GM08714 (cell line): ENCODE measurements around the gene EFCAB6.

Experiments used
- H3K4me3 ChIP-seq: fragments of 200-500 bp; sonication (Bioruptor generic); 2 replicates; pipeline ENCODE4 v1.5.1; 2014; ENCODE audit warnings: mild to moderate bottlenecking, low read length, inconsistent platforms
- ZNF274 ChIP-seq: IDR thresholded peaks from 2 replicates; pipeline ENCODE4 v1.6.1; 2012; ENCODE audit warnings: mild to moderate bottlenecking, low read depth, low read length

The EFCAB6 gene

DNA sequence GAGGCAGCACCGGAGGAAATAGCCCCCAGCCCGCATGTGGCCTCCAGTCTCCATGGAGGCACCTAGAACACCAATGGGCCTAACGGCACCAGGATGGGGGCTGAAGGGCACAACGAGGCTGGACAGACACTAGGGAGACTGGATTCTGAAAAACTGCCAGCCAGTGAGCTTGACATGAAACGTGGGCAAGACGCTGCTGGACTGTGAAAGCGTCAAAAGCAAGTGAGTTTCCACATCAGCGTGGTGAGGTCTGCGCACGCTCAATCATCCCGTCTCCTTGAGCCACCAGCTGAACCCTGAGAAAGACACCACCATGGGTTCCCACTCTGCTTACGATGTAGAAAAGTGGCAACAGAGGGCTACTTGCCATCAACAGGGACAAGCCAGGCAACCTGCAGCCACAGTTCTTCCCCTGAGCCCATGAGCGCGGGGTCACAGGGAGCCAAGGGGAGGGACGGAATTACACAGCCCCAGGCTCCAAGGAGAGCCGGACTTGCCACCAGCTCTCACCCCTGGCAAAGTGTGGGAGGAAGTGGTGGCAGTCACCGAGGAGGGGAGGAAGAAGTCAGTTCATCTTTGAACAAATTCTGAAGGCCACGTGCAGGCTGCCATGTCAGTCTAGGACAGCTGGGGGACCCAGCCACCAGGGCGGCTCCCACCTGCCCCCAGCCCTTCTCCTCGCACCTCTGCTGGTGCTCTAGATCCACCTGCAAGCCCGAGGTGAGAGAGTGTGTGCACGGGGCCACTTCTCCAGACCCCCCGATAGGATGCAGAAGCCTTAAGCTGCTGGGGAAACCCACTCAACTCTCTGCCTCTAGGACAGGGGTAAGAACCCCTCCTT, 269.2 kb downstream of the EFCAB6 start:
- TF ChIP-seq ZNF274: no peak
- no peak overlapping the region for H3K4me3 ChIP-seq

DNA sequence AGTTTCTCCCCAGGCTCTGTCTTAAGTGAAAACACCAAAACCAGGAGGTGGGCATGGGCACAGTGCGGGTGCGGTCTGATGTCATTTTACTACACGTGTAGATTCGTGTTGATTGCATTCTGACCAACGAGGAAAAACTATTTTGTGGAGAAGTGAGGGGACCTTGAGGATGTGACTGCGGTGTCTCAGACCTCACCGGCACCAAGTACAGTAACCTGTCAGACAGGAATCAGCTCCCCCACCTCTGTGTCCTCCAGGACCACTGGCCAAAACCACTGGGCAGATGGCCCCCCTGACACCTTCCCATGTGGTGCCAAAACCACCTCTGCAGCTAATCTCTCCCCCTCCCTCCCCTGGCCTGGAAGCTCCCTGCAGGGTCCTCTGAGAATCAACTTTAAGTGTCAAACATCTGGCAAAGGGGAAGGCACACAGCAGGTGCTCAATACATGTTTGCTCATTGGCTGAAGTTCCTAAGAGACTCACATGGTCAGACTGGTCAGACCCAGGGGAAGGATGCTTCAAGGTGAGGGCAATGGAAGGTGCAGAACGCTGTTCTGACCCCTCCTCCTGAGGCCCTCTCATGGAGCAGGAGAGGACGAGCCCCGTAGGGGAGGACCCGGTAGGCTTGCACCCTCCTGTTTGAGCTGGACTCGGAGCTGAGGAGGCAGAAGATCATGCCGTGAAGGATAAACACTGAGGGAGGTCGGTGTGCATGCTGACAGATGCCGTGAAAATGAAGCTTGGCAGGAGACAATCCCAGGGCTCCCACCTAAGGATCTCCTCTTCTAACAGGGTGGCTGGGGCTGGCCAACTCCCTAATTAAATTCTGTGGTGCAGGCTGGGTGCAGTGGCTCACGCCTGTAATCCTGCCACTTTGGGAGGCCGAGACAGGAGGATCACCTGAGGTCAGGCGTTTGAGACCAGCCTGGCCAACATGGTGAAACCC, 270.4 kb downstream of the EFCAB6 start:
- TF ChIP-seq ZNF274: no peak
- no peak overlapping the region for H3K4me3 ChIP-seq

DNA sequence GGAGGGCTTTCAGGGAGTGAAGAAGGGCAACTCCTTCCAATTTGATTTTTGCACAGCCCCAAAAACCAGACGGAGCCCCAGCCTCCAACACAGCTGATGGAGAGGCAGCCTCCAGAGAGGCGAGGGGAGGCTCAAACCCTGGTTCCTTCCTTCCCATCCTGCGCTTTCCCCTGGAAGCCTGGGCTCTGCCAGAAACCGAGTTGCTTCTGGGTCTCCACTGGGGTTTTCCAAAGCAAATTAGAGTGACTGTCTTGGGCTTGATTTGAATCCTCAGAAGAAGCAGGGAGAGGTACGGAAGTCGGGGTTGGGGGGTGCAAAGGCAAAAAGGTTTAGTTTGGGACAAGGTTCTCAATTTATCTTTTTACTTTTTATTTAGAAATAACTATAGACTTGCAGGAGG, 271.1 kb downstream of the EFCAB6 start:
- TF ChIP-seq ZNF274: no peak
- H3K4me3 ChIP-seq: no peak overlapping the region

DNA sequence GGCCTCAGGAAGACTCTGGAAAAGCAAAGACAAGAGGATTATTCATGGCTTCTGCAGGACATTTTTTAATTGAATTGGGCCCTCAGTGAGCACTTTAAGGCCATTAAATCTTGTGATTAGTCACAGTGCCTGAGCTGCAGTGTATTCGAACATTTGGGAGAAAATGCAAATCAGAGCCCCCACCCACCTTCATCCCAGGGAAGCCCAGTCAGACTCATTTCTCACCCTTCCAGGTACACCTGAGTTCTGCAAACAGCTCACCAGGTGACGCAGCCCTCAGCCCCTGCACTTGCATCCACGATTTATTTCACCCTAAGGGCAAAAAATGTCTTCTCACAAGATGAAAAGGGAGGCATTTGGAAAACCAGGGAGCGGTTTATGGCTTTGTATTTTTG, 271.6 kb downstream of the EFCAB6 start:
- H3K4me3 ChIP-seq: no peak overlapping the region
- TF ChIP-seq ZNF274: no peak

DNA sequence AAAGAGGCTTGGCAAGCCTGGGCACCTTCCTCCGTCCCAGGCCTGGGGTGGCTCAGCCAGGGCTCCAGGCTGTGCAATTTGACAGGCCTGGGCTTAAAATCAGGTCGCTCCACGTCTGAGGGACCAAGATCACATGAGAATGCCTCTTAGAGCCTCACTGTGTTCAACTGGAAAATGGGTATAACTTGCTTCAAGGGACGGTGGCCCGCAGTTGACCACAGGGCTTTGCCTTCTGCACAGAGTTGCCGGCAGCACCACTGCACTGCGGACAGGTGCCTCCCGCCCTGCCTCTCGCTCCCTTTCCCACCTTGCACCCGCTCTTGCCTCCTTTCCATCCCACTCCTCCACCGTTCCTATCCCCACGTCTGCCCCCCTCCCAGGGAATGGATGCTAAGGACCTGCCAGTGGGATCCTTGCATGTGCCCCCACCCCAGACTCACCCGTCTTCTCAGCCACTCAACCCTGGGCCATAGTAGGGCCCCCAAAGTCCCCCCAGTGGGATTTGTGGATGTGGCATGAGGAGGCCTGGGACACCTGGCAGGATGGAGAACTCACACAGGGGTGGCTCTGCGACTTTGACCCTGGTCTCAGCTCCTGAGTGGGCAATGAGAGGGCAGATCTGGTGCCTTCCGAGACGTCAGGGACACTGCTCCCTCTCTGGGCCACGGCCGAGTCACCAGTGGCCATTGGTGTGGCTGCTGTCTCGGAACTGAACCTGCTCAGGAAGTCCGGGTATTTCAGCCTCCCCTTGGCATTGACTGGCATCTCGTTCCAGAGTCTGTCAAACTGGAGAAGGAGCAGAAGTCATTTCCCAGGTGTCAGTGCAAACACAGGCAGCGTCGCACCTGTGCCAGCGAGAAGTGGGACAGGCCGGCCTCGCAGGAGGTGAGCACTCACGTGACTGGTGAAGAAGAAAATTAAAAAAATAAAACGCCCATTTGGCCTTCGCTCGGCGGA, 272.3 kb downstream of the EFCAB6 start:
- no peak overlapping the region for H3K4me3 ChIP-seq
- TF ChIP-seq ZNF274: no peak

DNA sequence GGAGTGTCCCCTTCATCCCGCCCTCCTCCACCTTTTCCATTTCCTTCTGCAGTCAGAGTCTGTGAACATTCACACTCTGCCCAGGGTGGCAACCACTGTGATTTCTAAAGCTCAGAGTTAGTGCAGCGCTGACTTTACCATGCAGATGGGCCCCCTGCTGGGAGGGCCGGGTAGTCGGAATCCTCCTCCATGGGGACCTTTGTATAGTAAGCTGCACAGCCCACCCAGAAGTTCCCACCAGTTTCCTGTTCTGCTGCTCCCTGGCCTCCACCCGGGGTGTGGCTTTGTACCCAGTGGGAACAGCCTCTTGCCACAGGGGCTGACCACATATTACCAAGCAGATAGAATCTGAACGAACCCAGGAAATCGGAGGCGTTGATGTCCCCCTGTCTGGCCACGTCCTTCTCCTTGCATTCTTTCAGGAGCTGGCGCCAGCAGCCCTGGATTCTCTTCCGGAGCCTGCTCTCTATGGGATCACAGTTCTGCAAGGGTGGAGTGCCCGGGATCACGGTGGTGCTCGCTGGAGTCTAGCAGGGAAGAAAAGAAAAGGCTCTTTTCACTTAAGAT, 275.0 kb downstream of the EFCAB6 start:
- no peak for TF ChIP-seq ZNF274
- no peak overlapping the region for H3K4me3 ChIP-seq

DNA sequence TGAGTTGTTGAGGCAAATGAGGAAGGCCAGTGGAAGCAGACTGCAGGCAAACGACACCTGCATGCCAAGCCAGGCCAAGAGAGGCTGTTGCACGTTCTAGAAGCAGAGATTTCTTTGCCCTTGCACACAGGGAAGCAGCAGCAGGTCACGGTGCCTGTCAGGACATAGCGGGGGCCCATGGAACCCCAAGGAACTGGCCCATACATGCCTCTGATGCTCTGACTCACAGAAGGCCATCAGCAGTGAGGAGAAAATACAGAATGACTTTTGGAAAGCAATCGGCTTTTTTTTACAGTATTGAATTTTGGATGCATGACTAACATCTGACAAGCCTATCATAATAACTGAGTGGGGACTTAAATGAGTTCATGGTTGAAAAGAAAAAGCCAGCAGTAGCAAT, 276.4 kb downstream of the EFCAB6 start:
- TF ChIP-seq ZNF274: no peak
- no peak overlapping the region for H3K4me3 ChIP-seq

DNA sequence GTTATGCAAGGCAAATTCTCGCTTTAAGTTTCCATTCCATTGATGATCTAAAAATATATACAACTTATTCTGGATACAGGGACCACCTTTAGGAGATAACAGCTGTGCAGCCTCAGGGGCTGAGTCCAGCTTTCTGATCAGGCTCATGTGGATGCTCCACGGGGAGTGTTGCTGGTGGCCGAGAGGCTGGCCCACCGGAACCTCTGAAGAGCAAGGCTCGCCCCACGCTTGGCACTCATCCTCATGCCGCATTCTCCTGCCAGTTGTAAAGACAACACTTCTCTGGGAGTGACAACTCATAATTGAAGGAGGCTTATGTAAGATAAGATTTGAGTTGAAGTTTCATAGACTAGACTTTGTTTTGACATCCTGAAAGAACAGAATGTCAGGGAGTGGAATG, 276.8 kb downstream of the EFCAB6 start:
- no peak overlapping the region for H3K4me3 ChIP-seq
- TF ChIP-seq ZNF274: no peak

DNA sequence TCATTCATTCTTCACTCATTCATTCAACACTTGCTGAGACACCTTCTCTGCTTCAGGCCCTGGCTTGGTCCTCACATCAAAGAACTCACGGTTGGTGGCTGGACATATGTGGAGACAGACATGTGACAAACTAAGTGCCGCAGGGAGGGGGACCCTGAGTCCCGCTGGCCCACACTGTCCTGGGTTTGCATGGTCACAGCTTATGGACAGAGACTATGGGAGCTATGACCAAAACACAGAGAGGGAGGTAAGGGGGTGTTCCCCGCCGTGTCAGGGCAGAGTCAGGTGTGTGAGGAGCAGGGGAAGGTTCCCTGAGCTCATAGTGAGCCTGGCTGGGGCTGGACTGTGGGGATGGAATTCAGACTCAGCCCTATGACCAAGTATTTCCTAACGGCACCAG, 277.2 kb downstream of the EFCAB6 start:
- no peak overlapping the region for H3K4me3 ChIP-seq
- no peak for TF ChIP-seq ZNF274

DNA sequence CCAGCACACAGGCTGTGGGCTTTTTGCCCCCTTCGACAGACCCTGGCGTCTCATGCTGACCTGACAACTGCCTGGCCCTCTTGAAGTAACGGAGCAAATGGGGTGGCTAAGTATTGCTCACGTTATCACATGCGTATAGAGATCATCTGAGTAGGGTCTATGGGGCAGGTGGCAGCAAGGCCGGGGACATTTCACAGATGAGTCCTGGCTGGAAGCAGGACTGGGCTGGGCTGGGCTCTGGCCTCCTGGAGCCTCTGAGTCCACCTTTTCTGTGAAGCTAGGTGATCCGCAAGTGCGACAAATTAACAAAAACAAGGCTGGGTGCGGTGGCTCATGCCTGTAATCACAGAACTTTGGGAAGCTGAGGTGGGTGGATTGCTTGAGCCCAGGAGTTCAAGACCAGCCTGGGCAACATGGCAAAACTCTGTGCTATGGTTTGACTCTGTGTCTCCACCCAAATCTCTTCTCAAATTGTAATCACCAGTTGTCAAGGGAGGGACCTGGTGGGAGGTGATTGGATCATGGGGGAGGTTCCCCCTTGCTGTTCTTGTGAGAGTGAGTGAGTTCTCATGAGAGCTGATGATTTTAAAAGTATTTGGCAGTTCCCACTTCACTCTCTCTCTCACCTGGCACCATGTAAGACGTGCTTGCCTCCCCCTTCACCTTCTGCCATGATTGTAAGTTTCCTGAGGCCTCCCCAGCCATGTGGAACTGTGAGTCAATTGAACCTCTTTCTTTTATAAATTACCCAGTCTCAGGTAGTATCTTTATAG, 278.3 kb downstream of the EFCAB6 start:
- no peak overlapping the region for H3K4me3 ChIP-seq
- no peak for TF ChIP-seq ZNF274

DNA sequence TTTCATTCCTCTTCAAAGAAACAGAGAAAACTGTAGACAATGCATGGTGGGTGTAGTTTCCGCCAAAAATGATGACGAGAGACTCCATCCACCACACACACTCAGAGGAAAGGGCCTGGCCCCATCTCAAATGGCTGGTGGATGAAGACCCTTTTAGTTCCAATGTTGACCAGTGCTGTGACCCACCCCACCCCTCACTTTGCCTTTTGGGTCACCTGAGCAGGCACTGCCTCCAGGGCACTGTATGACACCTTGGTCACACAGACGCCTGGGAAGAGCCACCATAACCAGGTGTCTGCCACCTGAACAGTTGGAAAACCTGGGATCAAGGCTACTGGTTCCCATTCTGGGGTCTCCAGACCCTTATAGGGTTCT, 279.0 kb downstream of the EFCAB6 start:
- TF ChIP-seq ZNF274: no peak
- no peak overlapping the region for H3K4me3 ChIP-seq

DNA sequence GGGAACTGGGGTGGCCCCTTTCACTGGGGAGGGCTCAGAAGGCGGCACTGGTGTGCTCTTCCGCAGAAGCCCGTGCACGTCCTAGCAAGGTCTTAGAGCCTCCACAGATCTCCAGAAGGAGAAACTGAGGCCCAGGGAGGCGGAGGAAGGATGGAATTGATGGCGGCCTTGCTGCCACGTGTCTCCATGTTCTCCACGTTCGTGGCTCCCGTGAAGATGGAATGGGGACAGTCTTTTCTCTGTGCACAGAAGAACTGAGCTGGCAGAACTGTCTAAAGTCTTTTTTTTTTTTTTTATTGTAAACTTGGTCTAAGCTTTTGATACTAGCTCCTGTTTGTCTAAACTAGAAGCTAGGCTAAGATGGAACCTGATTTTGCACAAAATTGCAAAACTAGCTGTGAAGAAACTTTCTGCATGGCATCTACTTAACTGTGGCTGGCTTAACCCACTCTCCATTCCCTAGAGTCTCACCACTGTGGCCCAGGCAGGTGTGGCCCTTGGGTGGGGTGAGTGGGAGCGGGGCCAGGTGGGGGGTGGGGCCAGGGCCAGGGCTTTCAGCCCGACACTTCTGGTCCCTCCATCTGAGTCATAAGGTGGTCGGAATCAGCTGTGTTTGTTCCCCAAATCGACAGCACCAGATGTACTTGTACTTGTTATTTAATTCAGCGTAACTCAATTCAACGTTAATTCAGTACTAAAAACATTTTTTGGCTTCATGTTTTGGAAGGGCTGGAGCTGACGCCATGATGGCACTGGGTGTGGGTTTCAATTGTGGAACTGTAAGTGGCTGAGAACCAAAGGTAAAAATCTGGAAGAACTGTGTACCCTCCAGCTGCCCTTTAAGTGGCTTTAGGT, 279.6 kb downstream of the EFCAB6 start:
- TF ChIP-seq ZNF274: no peak
- no peak overlapping the region for H3K4me3 ChIP-seq

DNA sequence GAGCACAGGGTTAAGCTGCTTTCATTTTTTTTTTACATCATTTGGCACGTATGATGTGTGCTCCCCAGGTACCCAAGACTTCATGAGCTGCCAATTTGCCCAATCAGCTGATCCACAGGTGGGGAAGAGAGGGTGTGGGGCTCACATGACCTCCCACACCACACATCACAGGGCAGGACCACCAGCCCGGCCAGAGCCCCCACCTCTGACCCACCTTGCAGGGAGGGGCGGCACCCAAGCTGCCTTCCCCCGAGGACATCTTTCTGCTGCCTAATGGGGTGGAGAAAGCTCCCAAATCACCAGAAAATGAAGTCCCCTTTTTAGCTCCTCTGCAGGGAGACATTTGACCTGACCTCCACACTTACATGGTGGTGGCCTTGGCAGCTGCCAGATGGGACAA, 280.5 kb downstream of the EFCAB6 start:
- no peak for TF ChIP-seq ZNF274
- H3K4me3 ChIP-seq: no peak overlapping the region
